Measurements from ENCODE around the gene ZNF318.

Gene ZNF318

GRCh38 chr6:43331470-43331869, 38.0 kb downstream of the ZNF318 start:
- FAIRE-seq (peak; percentile 5), DNase-seq (ENCODE audit: insufficient read length) (no peak)
- TF ChIP-seq POLR2A (IDR thresholded peaks at IDR 0.05; ENCODE audit: low read depth, low read length), result no peak
- TF ChIP-seq POLR2AphosphoS5 (IDR thresholded peaks at IDR 0.05; ENCODE audit: low read depth, low read length), result no peak
- no peak for TF ChIP-seq TAF1 (IDR thresholded peaks at IDR 0.05; ENCODE audit: borderline replicate concordance, low read depth, low read length)

- FAIRE-seq (no peak), DNase-seq (ENCODE audit: insufficient read length) (no peak)
- no peak for TF ChIP-seq POLR2A (IDR thresholded peaks at IDR 0.05; ENCODE audit: low read depth, low read length)
Observed at GRCh38 chr6:43328528-43328927, 40.9 kb downstream of the ZNF318 start.

GRCh38 chr6:43325876-43326275, 43.6 kb downstream of the ZNF318 start:
- DNase-seq (ENCODE audit: insufficient read length), result no peak

GRCh38 chr6:43318011-43318410, 51.4 kb downstream of the ZNF318 start:
- no peak for DNase-seq (ENCODE audit: insufficient read length)
- TF ChIP-seq POLR2AphosphoS5 (IDR thresholded peaks at IDR 0.05; ENCODE audit: low read depth, low read length) (no peak), POLR2A (IDR thresholded peaks at IDR 0.05; ENCODE audit: low read depth, low read length) (no peak), TAF1 (IDR thresholded peaks at IDR 0.05; ENCODE audit: borderline replicate concordance, low read depth, low read length) (no peak)
- no peak for FAIRE-seq

More at GRCh38 chr6:43325876-43326275, 43.6 kb downstream of the ZNF318 start:
- TF ChIP-seq POLR2AphosphoS5 (IDR thresholded peaks at IDR 0.05; ENCODE audit: low read depth, low read length), result no peak
- TF ChIP-seq TAF1 (IDR thresholded peaks at IDR 0.05; ENCODE audit: borderline replicate concordance, low read depth, low read length), result no peak
- TF ChIP-seq POLR2A (IDR thresholded peaks at IDR 0.05; ENCODE audit: low read depth, low read length), result no peak
- FAIRE-seq, result no peak

- DNase-seq (ENCODE audit: insufficient read length), result no peak
- TF ChIP-seq POLR2AphosphoS5 (IDR thresholded peaks at IDR 0.05; ENCODE audit: low read depth, low read length) (no peak), TAF1 (IDR thresholded peaks at IDR 0.05; ENCODE audit: borderline replicate concordance, low read depth, low read length) (no peak), POLR2A (IDR thresholded peaks at IDR 0.05; ENCODE audit: low read depth, low read length) (no peak)
- FAIRE-seq, result no peak
Observed at GRCh38 chr6:43313813-43314212, 55.6 kb downstream of the ZNF318 start.

GRCh38 chr6:43311666-43312065, 57.8 kb downstream of the ZNF318 start:
- FAIRE-seq (no peak), DNase-seq (ENCODE audit: insufficient read length) (no peak)
- no peak for TF ChIP-seq TAF1 (IDR thresholded peaks at IDR 0.05; ENCODE audit: borderline replicate concordance, low read depth, low read length)
- TF ChIP-seq POLR2A (IDR thresholded peaks at IDR 0.05; ENCODE audit: low read depth, low read length), result no peak
- no peak for TF ChIP-seq POLR2AphosphoS5 (IDR thresholded peaks at IDR 0.05; ENCODE audit: low read depth, low read length)

- DNase-seq (ENCODE audit: insufficient read length) (no peak), FAIRE-seq (no peak)
- no peak for TF ChIP-seq POLR2AphosphoS5 (IDR thresholded peaks at IDR 0.05; ENCODE audit: low read depth, low read length)
- TF ChIP-seq POLR2A (IDR thresholded peaks at IDR 0.05; ENCODE audit: low read depth, low read length), result no peak
- no peak for TF ChIP-seq TAF1 (IDR thresholded peaks at IDR 0.05; ENCODE audit: borderline replicate concordance, low read depth, low read length)
Observed at GRCh38 chr6:43310624-43311023, 58.8 kb downstream of the ZNF318 start.

GRCh38 chr6:43310134-43310533, 59.3 kb downstream of the ZNF318 start:
- TF ChIP-seq POLR2AphosphoS5 (IDR thresholded peaks at IDR 0.05; ENCODE audit: low read depth, low read length) (no peak), TAF1 (IDR thresholded peaks at IDR 0.05; ENCODE audit: borderline replicate concordance, low read depth, low read length) (no peak), POLR2A (IDR thresholded peaks at IDR 0.05; ENCODE audit: low read depth, low read length) (no peak)
- FAIRE-seq, result no peak
- DNase-seq (ENCODE audit: insufficient read length), result no peak

GRCh38 chr6:43308990-43309477, 60.4 kb downstream of the ZNF318 start:
- DNase-seq (ENCODE audit: insufficient read length) (no peak), FAIRE-seq (no peak)
- TF ChIP-seq POLR2A (IDR thresholded peaks at IDR 0.05; ENCODE audit: low read depth, low read length) (no peak), POLR2AphosphoS5 (IDR thresholded peaks at IDR 0.05; ENCODE audit: low read depth, low read length) (no peak), TAF1 (IDR thresholded peaks at IDR 0.05; ENCODE audit: borderline replicate concordance, low read depth, low read length) (no peak)

- FAIRE-seq (peak; percentile 73), DNase-seq (ENCODE audit: insufficient read length) (no peak)
- TF ChIP-seq POLR2A (IDR thresholded peaks at IDR 0.05; ENCODE audit: low read depth, low read length) (no peak), TAF1 (IDR thresholded peaks at IDR 0.05; ENCODE audit: borderline replicate concordance, low read depth, low read length) (no peak), POLR2AphosphoS5 (IDR thresholded peaks at IDR 0.05; ENCODE audit: low read depth, low read length) (no peak)
Observed at GRCh38 chr6:43308101-43308989, 61.1 kb downstream of the ZNF318 start, which contains the start of gene CRIP3. TSS of gene CRIP3 (minus strand) at chr6:43308826. CDS start at chr6:43308792, 34 bp downstream.

- no peak for DNase-seq (ENCODE audit: insufficient read length)
- no peak for TF ChIP-seq POLR2AphosphoS5 (IDR thresholded peaks at IDR 0.05; ENCODE audit: low read depth, low read length)
- no peak for TF ChIP-seq TAF1 (IDR thresholded peaks at IDR 0.05; ENCODE audit: borderline replicate concordance, low read depth, low read length)
- no peak for TF ChIP-seq POLR2A (IDR thresholded peaks at IDR 0.05; ENCODE audit: low read depth, low read length)
- FAIRE-seq, result no peak
Observed at GRCh38 chr6:43307451-43308100, 61.9 kb downstream of the ZNF318 start.

Data from GM12892 (cell line).